GM23338 (cell line): ENCODE results near the gene MACF1. TPM values are rescaled to one million over a fixed set of nuclear protein-coding genes. Genes with fewer than 3 reads are reported as not detected.

Experiments used
- ATAC-seq: fragments of 200-7000 bp; cut with Tn5 transposase; 3 replicates; pipeline ENCODE4 v1.9.1; 2020
- DNase-seq: peaks from one replicate; pipeline ENCODE4 v3.0.0-alpha.2; 2015; ENCODE audit warnings: low spot score
- H2AFZ ChIP-seq: fragments of 200-600 bp; sonication (generic); 2 replicates; pipeline ENCODE4 v1.8.0; 2016; ENCODE audit warnings: antibody characterized with exemption, mild to moderate bottlenecking, moderate library complexity
- H3F3A ChIP-seq: fragments of 200-600 bp; sonication (generic); replicated peaks from 2 replicates; pipeline ENCODE4 v1.8.0; 2017; ENCODE audit warnings: antibody characterized with exemption, mixed run types, low read depth
- H3K27ac ChIP-seq: fragments of 200-600 bp; sonication (generic); 2 replicates; pipeline ENCODE4 v1.6.1; 2016; ENCODE audit warnings: low read depth
- H3K27me3 ChIP-seq: fragments of 200-600 bp; sonication (generic); 2 replicates; pipeline ENCODE4 v1.8.0; 2016; ENCODE audit warnings: mild to moderate bottlenecking, mixed run types, moderate library complexity; ENCODE audit not compliant: insufficient read depth
- H3K36me3 ChIP-seq: fragments of 200-600 bp; sonication (generic); 2 replicates; pipeline ENCODE4 v1.8.0; 2016; ENCODE audit warnings: mild to moderate bottlenecking; ENCODE audit not compliant: insufficient read depth
- H3K4me1 ChIP-seq: fragments of 200-600 bp; sonication (generic); 2 replicates; pipeline ENCODE4 v1.8.0; 2016; ENCODE audit warnings: mild to moderate bottlenecking, moderate library complexity; ENCODE audit not compliant: insufficient read depth
- H3K4me2 ChIP-seq: fragments of 200-600 bp; sonication (generic); 2 replicates; pipeline ENCODE4 v1.7.1; 2017; ENCODE audit warnings: mixed run types
- H3K4me3 ChIP-seq: fragments of 200-600 bp; sonication (generic); 2 replicates; pipeline ENCODE4 v1.6.1; 2016; ENCODE audit warnings: mixed run types
- H3K79me2 ChIP-seq: fragments of 200-600 bp; sonication (generic); replicated peaks from 2 replicates; pipeline ENCODE4 v1.8.0; 2017; ENCODE audit warnings: mild to moderate bottlenecking; ENCODE audit not compliant: insufficient read depth
- H3K9me2 ChIP-seq: fragments of 200-600 bp; sonication (generic); 2 replicates; pipeline ENCODE4 v1.8.0; 2017; ENCODE audit not compliant: insufficient read depth
- H4K20me1 ChIP-seq: fragments of 200-600 bp; sonication (generic); replicated peaks from 2 replicates; pipeline ENCODE4 v1.8.0; 2017; ENCODE audit warnings: mild to moderate bottlenecking; ENCODE audit not compliant: insufficient read depth
- H3K27ac Mint-ChIP-seq: 2 replicates; pipeline ENCODE4 v1.8.0; 2020; ENCODE audit warnings: inconsistent platforms, mild to moderate bottlenecking, moderate library complexity, mixed read lengths
- H3K27me3 Mint-ChIP-seq: 3 replicates; pipeline ENCODE4 v1.8.0; 2022; ENCODE audit warnings: low read depth, mild to moderate bottlenecking, moderate library complexity, mixed read lengths, inconsistent platforms; ENCODE audit not compliant: insufficient read depth, poor library complexity
- H3K36me3 Mint-ChIP-seq: 3 replicates; pipeline ENCODE4 v1.8.0; 2021; ENCODE audit warnings: low read depth, mild to moderate bottlenecking, inconsistent platforms, moderate library complexity, mixed read lengths
- H3K4me1 Mint-ChIP-seq: 3 replicates; pipeline ENCODE4 v1.8.0; 2020; ENCODE audit warnings: mild to moderate bottlenecking, inconsistent platforms, mixed read lengths
- H3K4me3 Mint-ChIP-seq: 3 replicates; pipeline ENCODE4 v1.8.0; 2021; ENCODE audit warnings: moderate library complexity, mild to moderate bottlenecking, inconsistent platforms, mixed read lengths
- H3K9me3 Mint-ChIP-seq: 3 replicates; pipeline ENCODE4 v1.8.0; 2020; ENCODE audit warnings: moderate library complexity, mild to moderate bottlenecking, inconsistent platforms, mixed read lengths
- CREB1 ChIP-seq: fragments of 250-450 bp; sonication (Bioruptor Pico); IDR thresholded peaks from 2 replicates; pipeline ENCODE4 v1.5.0; 2020; ENCODE audit warnings: low read depth, mild to moderate bottlenecking, moderate library complexity
- CTCF ChIP-seq, 2 experiments: fragments of 200-600 bp in 1 of 2; sonication (generic) in 1 of 2; conservative IDR thresholded peaks; 2 replicates each; pipeline versions ENCODE4 v1.5.1 to v1.6.1; 2016 to 2017; ENCODE audit warnings: antibody characterized with exemption in 2 of 2, low read depth in 2 of 2, mild to moderate bottlenecking in 2 of 2, moderate library complexity in 1 of 2
- ETS1 ChIP-seq: IDR thresholded peaks from 2 replicates; pipeline ENCODE4 v1.6.1; 2016; ENCODE audit warnings: antibody characterized with exemption
- EZH2 ChIP-seq: fragments of 200-600 bp; sonication (generic); IDR thresholded peaks from one replicate; pipeline ENCODE4 v1.8.0; 2017; ENCODE audit warnings: antibody characterized with exemption, mild to moderate bottlenecking, low read depth; ENCODE audit not compliant: unreplicated experiment
- EZH2phosphoT487 ChIP-seq: fragments of 200-600 bp; sonication (generic); IDR thresholded peaks from one replicate; pipeline ENCODE4 v1.8.1; 2018; ENCODE audit warnings: antibody characterized with exemption; ENCODE audit not compliant: unreplicated experiment
- JUNB ChIP-seq: IDR thresholded peaks from one replicate; pipeline ENCODE4 v1.6.1; 2016; ENCODE audit warnings: antibody characterized with exemption; ENCODE audit not compliant: unreplicated experiment
- NANOG ChIP-seq: IDR thresholded peaks from 2 replicates; pipeline ENCODE4 v1.6.1; 2016; ENCODE audit warnings: antibody characterized with exemption, borderline replicate concordance
- POLR2AphosphoS5 ChIP-seq: IDR thresholded peaks from 2 replicates; pipeline ENCODE4 v1.6.1; 2016; ENCODE audit warnings: antibody characterized with exemption, low read depth
- REST ChIP-seq: IDR thresholded peaks from one replicate; pipeline ENCODE4 v1.6.1; 2018; ENCODE audit warnings: antibody characterized with exemption; ENCODE audit not compliant: unreplicated experiment
- STAT1 ChIP-seq: IDR thresholded peaks from one replicate; pipeline ENCODE4 v1.6.1; 2016; ENCODE audit warnings: antibody characterized with exemption; ENCODE audit not compliant: unreplicated experiment
- ZNF114 ChIP-seq: fragments of 250-450 bp; sonication (Bioruptor Pico); IDR thresholded peaks from 2 replicates; pipeline ENCODE4 v1.5.0; 2020; ENCODE audit warnings: mild to moderate bottlenecking, moderate library complexity
- ZNF331 ChIP-seq: fragments of 250-450 bp; sonication (Bioruptor Pico); IDR thresholded peaks from 2 replicates; pipeline ENCODE4 v1.5.0; 2020; ENCODE audit warnings: low read depth, mild to moderate bottlenecking, moderate library complexity
- ZNF462 ChIP-seq: fragments of 250-450 bp; sonication (Bioruptor Pico); IDR thresholded peaks from 2 replicates; pipeline ENCODE4 v1.5.0; 2020; ENCODE audit warnings: mild to moderate bottlenecking, moderate library complexity
- polyA plus RNA-seq: library from polyadenylated mRNA; unstranded; fragments of >200 nt; fragmentation: Nextera tagmentation; extraction: Ambion mirVana; gene quantifications from 2 replicates; pipeline ENCODE4 v1.2.1, GENCODE V29; 2016
- total RNA-seq: library from RNA; depleted of rRNA; stranded (reverse); fragments of >200 nt; shearing (Covaris generic); gene quantifications from 2 replicates; pipeline ENCODE4 v1.2.3, GENCODE V29; 2014

The MACF1 gene
- total and polyA plus RNA-seq, 2 experiments from 2014 or later = 104 to 399 TPM

- Histone ChIP-seq H3F3A (peaks cover 15% of the 10 kb centered on the region), H3K4me2 (peak overlapping the region; percentile 83; the same call in 1 of the 2 replicates), H3K9me2 (no peaks in the 10 kb centered on the region), H3K4me3 (no peak overlapping the region), H3K4me1 (peaks cover 43% of the 10 kb centered on the region), H3K36me3 (peaks cover 9% of the 10 kb centered on the region), H3K79me2 (peaks cover 74% of the 10 kb centered on the region), H3K27me3 (no peaks in the 10 kb centered on the region), H2AFZ (no peak overlapping the region), H3K27ac (no peak overlapping the region), H4K20me1 (peaks cover 44% of the 10 kb centered on the region)
- H3K36me3 Mint-ChIP-seq = peaks cover 66% of the 10 kb centered on the region
- peaks cover 25% of the 10 kb centered on the region for H3K27me3 Mint-ChIP-seq
- TF ChIP-seq ZNF462 (CRISPR knock-in tag) = no peak
- no peak for TF ChIP-seq JUNB
- TF ChIP-seq NANOG = no peak
- TF ChIP-seq CTCF (conservative IDR thresholded peaks at IDR 0.05; ENCODE audit: low read depth in 2 of 2) = no peak
- no peak for TF ChIP-seq EZH2
- no peak for TF ChIP-seq ZNF331 (CRISPR knock-in tag)
- no peak for TF ChIP-seq EZH2phosphoT487
- TF ChIP-seq ZNF114 = no peak
- no peak for TF ChIP-seq STAT1
- TF ChIP-seq REST = no peak
- no peak for TF ChIP-seq CREB1 (CRISPR knock-in tag)
- no peak for TF ChIP-seq ETS1
- TF ChIP-seq POLR2AphosphoS5 = no peak
- DNase-seq = no peak
- H3K4me1 Mint-ChIP-seq = peaks cover 44% of the 10 kb centered on the region
- no peak overlapping the region for H3K27ac Mint-ChIP-seq
- no peak overlapping the region for H3K4me3 Mint-ChIP-seq
- ATAC-seq = no peak
- peaks cover 35% of the 10 kb centered on the region for H3K9me3 Mint-ChIP-seq
Observed at GRCh38 chr1:39412892-39413291, 208.4 kb downstream of the MACF1 start.
